H1 (cell line): ENCODE measurements around the gene C7orf57. TPM values are rescaled to one million over a fixed set of nuclear protein-coding genes. Genes with fewer than 3 reads are reported as not detected.

Experiments
- EZH2 ChIP-seq: fragments of 200-600 bp; sonication (generic); IDR thresholded peaks from 2 replicates; pipeline ENCODE4 v1.7.1; 2012; ENCODE audit warnings: low read depth, mild to moderate bottlenecking, moderate library complexity, low read length, inconsistent platforms; ENCODE audit not compliant: severe bottlenecking
- JUND ChIP-seq: IDR thresholded peaks from 2 replicates; pipeline ENCODE4 v1.6.1; 2011; ENCODE audit warnings: mild to moderate bottlenecking, improper control_type of control experiment, low read length
- KDM5A ChIP-seq: fragments of 200-600 bp; IDR thresholded peaks from 2 replicates; pipeline ENCODE4 v1.7.1; 2012; ENCODE audit warnings: mild to moderate bottlenecking, low read length, inconsistent platforms, mixed read lengths
- MAFK ChIP-seq: IDR thresholded peaks from 2 replicates; pipeline ENCODE4 v1.6.1; 2012; ENCODE audit warnings: low read depth, mild to moderate bottlenecking, improper control_type of control experiment, low read length
- SP4 ChIP-seq: IDR thresholded peaks from 2 replicates; pipeline ENCODE4 v1.6.1; 2012; ENCODE audit warnings: low read length, inconsistent platforms
- SUZ12 ChIP-seq: fragments of 200-600 bp; sonication (generic); IDR thresholded peaks from 2 replicates; pipeline ENCODE4 v1.6.1; 2012; ENCODE audit warnings: mild to moderate bottlenecking, inconsistent platforms, low read length, moderate library complexity, mixed read lengths
- TAF7 ChIP-seq: optimal IDR thresholded peaks from 2 replicates; pipeline ENCODE3; 2011; ENCODE audit warnings: low read depth, mild to moderate bottlenecking, inconsistent platforms, low read length, moderate library complexity, borderline replicate concordance
- polyA plus RNA-seq, 7 experiments: library from polyadenylated mRNA; depleted of rRNA in 3 of 7; stranded (reverse) in 5 of 7; unstranded in 2 of 7; fragments of >200 nt in 5 of 7; fragments of 200-250 nt in 2 of 7; gene quantifications; 1 replicate in 5 of 7; 2 replicates in 1 of 7; 4 replicates in 1 of 7; pipeline versions ENCODE4 v1.2.1 to v1.2.3, GENCODE V29; 2011 to 2013; ENCODE audit warnings: missing spikeins in 2 of 7, mixed read lengths in 2 of 7
- total RNA-seq: library from RNA; stranded (reverse); fragmentation: NEBNext Ultra II Directional; extraction: Animal tissue kit (Norgen Biotek cat#: 25700); gene quantifications from 2 replicates; pipeline ENCODE4 v1.2.1, GENCODE V29; 2021

Gene C7orf57
- total and polyA plus RNA-seq, 2 of the 8 experiments (the other 6 are each of a cell fraction or from before 2014, with no cell fraction given): 0.08 to 0.56 TPM

DNA sequence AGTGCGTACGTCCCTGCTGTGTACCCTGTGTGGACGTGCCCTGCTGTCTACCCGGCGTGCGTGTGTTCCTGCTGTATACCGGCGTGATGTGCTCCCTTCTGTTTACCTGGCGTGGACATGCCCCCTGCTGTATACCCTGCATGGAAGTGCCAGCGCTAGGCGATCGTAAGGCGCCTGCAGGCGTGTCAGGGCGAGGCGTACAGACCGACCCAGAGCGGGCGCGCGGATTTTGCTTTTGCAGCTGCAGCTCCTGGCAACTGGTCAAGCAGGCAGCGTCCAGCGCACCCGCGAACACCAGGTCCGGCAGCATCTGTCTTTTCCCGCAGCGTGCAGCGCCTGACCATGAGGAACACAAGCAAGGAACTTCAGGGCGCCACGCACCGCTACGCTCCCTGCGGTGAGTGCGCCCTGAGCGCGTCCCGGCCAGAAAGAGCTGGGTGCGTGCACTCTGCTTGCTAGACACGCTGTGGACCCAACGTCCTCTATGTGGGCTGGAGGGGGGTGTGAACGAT is 680 bp downstream of the C7orf57 start (continued):
- TF ChIP-seq SUZ12: peak; percentile 67
- TF ChIP-seq KDM5A: no peak
- TF ChIP-seq EZH2: peak; percentile 53
- no peak for TF ChIP-seq MAFK
- TF ChIP-seq JUND: no peak
- no peak for TF ChIP-seq TAF7
- no peak for TF ChIP-seq SP4
